ENCODE measurements around the gene SEMA7A.
A peak's percentile ranks its signal among the peaks of the same experiment; 100 is the strongest.
"Not testable (repeated sequence)": the region's sequence is repeated elsewhere in the genome, so short reads cannot be mapped to it uniquely, and the experiment has no call there.

The SEMA7A gene

GRCh38 chr15:74397239-74398068 lies 36.3 kb downstream of the SEMA7A start:
- DNase-seq, result no peak

- peak; percentile 47 for DNase-seq
These were observed 37.1 kb downstream of the SEMA7A start for GRCh38 chr15:74396445-74397238.

GRCh38 chr15:74396146-74396438 lies 37.7 kb downstream of the SEMA7A start:
- DNase-seq, result no peak

GRCh38 chr15:74395319-74396145 lies 38.2 kb downstream of the SEMA7A start:
- DNase-seq, result no peak

GRCh38 chr15:74394090-74394846 lies 39.5 kb downstream of the SEMA7A start:
- DNase-seq, result no peak

- no peak for DNase-seq
These were observed 40.3 kb downstream of the SEMA7A start for GRCh38 chr15:74393423-74393822.

GRCh38 chr15:74392902-74393301 lies 40.9 kb downstream of the SEMA7A start:
- DNase-seq, result no peak

GRCh38 chr15:74392451-74392830 lies 41.3 kb downstream of the SEMA7A start:
- no peak for DNase-seq

GRCh38 chr15:74391582-74392450 lies 41.9 kb downstream of the SEMA7A start:
- no peak for DNase-seq

- DNase-seq, result no peak
These were observed 43.0 kb downstream of the SEMA7A start for GRCh38 chr15:74390647-74391288.

GRCh38 chr15:74390049-74390646 lies 43.6 kb downstream of the SEMA7A start:
- not testable (repeated sequence) for DNase-seq

GRCh38 chr15:74389241-74390048 lies 44.3 kb downstream of the SEMA7A start:
- DNase-seq, result no peak

- no peak for DNase-seq
These were observed 45.3 kb downstream of the SEMA7A start for GRCh38 chr15:74388363-74388951.

GRCh38 chr15:74387621-74388362 lies 46.0 kb downstream of the SEMA7A start:
- DNase-seq, result no peak

GRCh38 chr15:74387141-74387541 lies 46.6 kb downstream of the SEMA7A start:
- DNase-seq, result no peak

- no peak for DNase-seq
These were observed 47.1 kb downstream of the SEMA7A start for GRCh38 chr15:74386496-74387140.

- no peak for DNase-seq
These were observed 48.0 kb downstream of the SEMA7A start for GRCh38 chr15:74385733-74386132.

Data from activated CD4-positive, alpha-beta T cell treated with anti-CD3 and anti-CD28 coated beads, Interleukin-2, amount 50 U/mL, for 16 hours (primary cell).